Keratinocyte (primary cell): ENCODE measurements around the gene HELZ2.

Experiments used
- CTCF ChIP-seq, 3 experiments: IDR thresholded peaks in 1 of 3; conservative IDR thresholded peaks in 1 of 3; optimal IDR thresholded peaks in 1 of 3; 2 replicates in 2 of 3; 3 replicates in 1 of 3; pipeline versions ENCODE3 to v1.5.1; 2011; ENCODE audit warnings: low read length in 3 of 3, mild to moderate bottlenecking in 3 of 3, moderate library complexity in 2 of 3, control low read depth in 1 of 3, inconsistent platforms in 1 of 3; ENCODE audit not compliant: insufficient read depth in 2 of 3; ENCODE audit errors: extremely low read depth in 1 of 3
- EZH2 ChIP-seq: IDR thresholded peaks from one replicate; pipeline ENCODE4 v1.6.1; 2012; ENCODE audit warnings: inconsistent platforms, mild to moderate bottlenecking, low read length, moderate library complexity

DNA sequence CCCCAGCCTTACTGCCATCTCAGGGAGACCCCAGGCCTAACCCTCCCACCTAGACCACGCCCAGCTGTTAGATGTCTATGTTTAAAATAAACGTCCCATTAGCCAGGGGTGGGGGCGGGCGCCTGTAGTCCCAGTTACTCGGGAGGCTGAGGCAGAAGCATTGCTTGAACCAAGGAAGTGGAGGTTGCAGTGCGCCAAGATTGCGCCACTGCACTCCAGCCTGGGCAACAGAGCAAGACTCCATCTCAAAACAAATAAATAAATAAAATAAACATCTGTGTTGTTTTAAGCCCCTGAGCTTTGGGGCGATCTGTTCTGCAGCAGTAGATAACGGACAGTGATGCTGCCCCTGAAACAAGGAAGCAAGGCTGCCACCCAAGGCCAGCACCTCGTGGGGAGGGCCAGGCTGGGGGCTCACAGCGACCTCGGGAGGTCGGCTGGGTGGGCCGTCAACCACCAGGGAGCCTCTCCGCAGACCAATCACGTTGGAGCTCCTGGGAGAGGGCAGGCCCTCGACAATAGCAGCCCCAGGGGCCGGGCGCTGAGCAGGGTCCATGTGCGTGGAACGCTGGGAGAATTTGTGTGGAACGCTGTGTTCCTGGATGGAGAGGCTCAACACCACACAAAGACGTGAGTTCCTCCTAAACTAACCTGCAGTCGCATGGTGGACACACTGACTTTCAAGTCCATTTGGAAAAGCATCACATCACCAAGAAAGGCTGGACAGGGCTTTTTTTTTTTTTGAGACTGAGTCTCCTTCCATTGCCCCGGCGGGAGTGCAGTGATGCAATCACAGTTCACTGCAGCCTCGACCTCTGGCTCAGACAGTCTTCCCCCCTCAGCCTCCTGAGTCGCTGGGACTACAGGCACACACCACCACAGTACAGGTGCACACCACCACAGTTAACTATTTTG is 1.0 kb upstream of the HELZ2 start:
- TF ChIP-seq CTCF (optimal IDR thresholded peaks at IDR 0.05 in 1 of 3, IDR thresholded peaks at IDR 0.05 in 1 of 3, conservative IDR thresholded peaks at IDR 0.05 in 1 of 3; ENCODE audit: extremely low read depth in 1 of 3, insufficient read depth in 2 of 3, low read length in 3 of 3) (no peak), EZH2 (no peak)
